ENCODE data around the gene THRAP3. TPM values are rescaled to one million over a fixed set of nuclear protein-coding genes. Genes with fewer than 3 reads are reported as not detected.
"Not testable (repeated sequence)": the region's sequence is repeated elsewhere in the genome, so short reads cannot be mapped to it uniquely, and the experiment has no call there.

The THRAP3 gene
- polyA plus RNA-seq, 1 of the 3 experiments (the other 2 are of a cell fraction), result 33.7 TPM

- Histone ChIP-seq H3K9me2 (no peaks in the 10 kb centered on the region), H3K9ac (no peak overlapping the region), H3K4me2 (no peak overlapping the region), H3K4me1 (ENCODE audit: control insufficient read depth in 1 of 2, insufficient read depth in 2 of 2, low read depth in 1 of 2, low read length in 1 of 2) (peaks cover 0 to 16% of the 10 kb centered on the region in 2 experiments; a peak in 2 of 4 replicates), H4K20me1 (ENCODE audit: insufficient read depth) (peaks cover 96% of the 10 kb centered on the region), H3K27me3 (ENCODE audit: insufficient read depth) (no peaks in the 10 kb centered on the region), H2AFZ (ENCODE audit: low read depth) (no peak overlapping the region), H3K36me3 (replicated peaks in 1 of 2; ENCODE audit: control insufficient read depth in 1 of 2, insufficient read depth in 2 of 2, low read length in 1 of 2) (peaks cover 3 to 6% of the 10 kb centered on the region in 2 experiments), H3K9me3 (no peaks in the 10 kb centered on the region), H3K27ac (ENCODE audit: low read depth in 2 of 2, low read length in 1 of 2) (peak overlapping the region in 1 of 2 experiments; percentile 49; a peak in 2 of 4 replicates), H3F3A (replicated peaks; ENCODE audit: insufficient read depth) (peaks cover 15% of the 10 kb centered on the region), H3K79me2 (ENCODE audit: insufficient read depth) (peaks cover 99% of the 10 kb centered on the region), H3K4me3 (ENCODE audit: low read depth in 2 of 2, low read length in 1 of 2) (no peak overlapping the region)
- ChIA-PET POLR2A (no interaction called here), CTCF (interaction anchor here (1.2 to 3.4 kb wide), 2 partner anchors 102 kb away, joined by 4 to 11 read pairs; partner anchors contain the start of gene TRAPPC3)
- TF ChIP-seq RCOR1 (IDR thresholded peaks at IDR 0.05; ENCODE audit: low read length) (no peak), JUND (IDR thresholded peaks at IDR 0.05) (no peak), FOSL2 (IDR thresholded peaks at IDR 0.05; ENCODE audit: borderline replicate concordance, low read depth) (no peak), SMC3 (IDR thresholded peaks at IDR 0.05; ENCODE audit: low read depth, low read length) (no peak), ELF1 (IDR thresholded peaks at IDR 0.05) (no peak), MXI1 (IDR thresholded peaks at IDR 0.05; ENCODE audit: low read depth, low read length) (no peak)
- TF ChIP-seq, protein P1, sequence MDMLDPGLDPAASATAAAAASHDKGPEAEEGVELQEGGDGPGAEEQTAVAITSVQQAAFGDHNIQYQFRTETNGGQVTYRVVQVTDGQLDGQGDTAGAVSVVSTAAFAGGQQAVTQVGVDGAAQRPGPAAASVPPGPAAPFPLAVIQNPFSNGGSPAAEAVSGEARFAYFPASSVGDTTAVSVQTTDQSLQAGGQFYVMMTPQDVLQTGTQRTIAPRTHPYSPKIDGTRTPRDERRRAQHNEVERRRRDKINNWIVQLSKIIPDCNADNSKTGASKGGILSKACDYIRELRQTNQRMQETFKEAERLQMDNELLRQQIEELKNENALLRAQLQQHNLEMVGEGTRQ (IDR thresholded peaks at IDR 0.05; ENCODE audit: borderline replicate concordance, low read depth, low read length), result no peak
- TF ChIP-seq, protein P2, sequence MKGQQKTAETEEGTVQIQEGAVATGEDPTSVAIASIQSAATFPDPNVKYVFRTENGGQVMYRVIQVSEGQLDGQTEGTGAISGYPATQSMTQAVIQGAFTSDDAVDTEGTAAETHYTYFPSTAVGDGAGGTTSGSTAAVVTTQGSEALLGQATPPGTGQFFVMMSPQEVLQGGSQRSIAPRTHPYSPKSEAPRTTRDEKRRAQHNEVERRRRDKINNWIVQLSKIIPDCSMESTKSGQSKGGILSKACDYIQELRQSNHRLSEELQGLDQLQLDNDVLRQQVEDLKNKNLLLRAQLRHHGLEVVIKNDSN (IDR thresholded peaks at IDR 0.05; ENCODE audit: borderline replicate concordance, low read depth), result no peak
- 92% methylated on average over 8 of the region's 9 CpGs for WGBS (ENCODE audit: low lambda C conversion rate)
- DNase-seq, result no peak
Measured at GRCh38 chr1:36251794-36252481, 27.7 kb downstream of the THRAP3 start.

GRCh38 chr1:36252482-36252824 is 28.2 kb downstream of the THRAP3 start:
- H3K9me2 ChIP-seq; DNase-seq; H3F3A ChIP-seq (replicated peaks; ENCODE audit: insufficient read depth); H3K9me3 ChIP-seq; H2AFZ ChIP-seq (ENCODE audit: low read depth); H3K4me3 ChIP-seq (ENCODE audit: low read depth in 2 of 2, low read length in 1 of 2); H3K27me3 ChIP-seq (ENCODE audit: insufficient read depth); H3K4me2 ChIP-seq; POLR2A ChIA-PET; H3K9ac ChIP-seq; H3K36me3 ChIP-seq (replicated peaks in 1 of 2; ENCODE audit: control insufficient read depth in 1 of 2, insufficient read depth in 2 of 2, low read length in 1 of 2): not testable (repeated sequence)
- Histone ChIP-seq H3K27ac (ENCODE audit: low read depth in 2 of 2, low read length in 1 of 2) (peak overlapping the region in 1 of 2 experiments; percentile 49; a peak in 1 of 4 replicates), H3K79me2 (ENCODE audit: insufficient read depth) (peaks cover 99% of the 10 kb centered on the region), H4K20me1 (ENCODE audit: insufficient read depth) (peaks cover 96% of the 10 kb centered on the region), H3K4me1 (ENCODE audit: control insufficient read depth in 1 of 2, insufficient read depth in 2 of 2, low read depth in 1 of 2, low read length in 1 of 2) (peaks cover 2 to 16% of the 10 kb centered on the region in 2 experiments; a peak in 2 of 4 replicates)
- CTCF ChIA-PET, result interaction anchor here (3.4 kb wide), 1 partner anchor 102 kb away, joined by 11 read pairs; the partner anchor contains the start of gene TRAPPC3
- WGBS (ENCODE audit: low lambda C conversion rate), result 93% methylated on average over 6 of the region's 6 CpGs
